PFSK-1 (cell line): ENCODE data around the gene ZIC1.

Source experiments
- FOXP2 ChIP-seq: optimal IDR thresholded peaks from 2 replicates; pipeline ENCODE3; 2011; ENCODE audit warnings: borderline replicate concordance, control low read depth, inconsistent platforms; ENCODE audit not compliant: insufficient read depth; ENCODE audit errors: extremely low read length, extremely low read depth
- POLR2AphosphoS5 ChIP-seq: IDR thresholded peaks from 2 replicates; pipeline ENCODE4 v1.6.1; 2012; ENCODE audit warnings: low read depth, mild to moderate bottlenecking, control low read depth, low read length, moderate library complexity
- REST ChIP-seq, 2 experiments: IDR thresholded peaks; 2 replicates each; pipeline versions ENCODE4 v1.6.1 to v1.8.0; 2011 to 2012; ENCODE audit warnings: low read depth in 2 of 2, low read length in 2 of 2, control low read depth in 1 of 2, inconsistent platforms in 1 of 2, mild to moderate bottlenecking in 1 of 2, moderate library complexity in 1 of 2; ENCODE audit not compliant: insufficient read depth in 1 of 2
- SIN3A ChIP-seq: IDR thresholded peaks from 2 replicates; pipeline ENCODE4 v1.6.1; 2012; ENCODE audit warnings: mild to moderate bottlenecking, low read length, moderate library complexity, borderline replicate concordance; ENCODE audit not compliant: insufficient read depth
- TAF1 ChIP-seq: IDR thresholded peaks from 2 replicates; pipeline ENCODE4 v1.6.1; 2012; ENCODE audit warnings: low read length, control low read depth, borderline replicate concordance; ENCODE audit not compliant: insufficient read depth

The ZIC1 gene

GRCh38 chr3:147418808-147419701 lies 9.9 kb downstream of the ZIC1 start:
- TF ChIP-seq TAF1 (no peak), SIN3A (no peak), REST (IDR thresholded peaks at IDR 0.05; ENCODE audit: insufficient read depth in 1 of 2, low read depth in 2 of 2, low read length in 2 of 2) (no peak), POLR2AphosphoS5 (no peak), FOXP2 (no peak)

- TF ChIP-seq TAF1 (no peak), FOXP2 (no peak)
These were observed 10.6 kb downstream of the ZIC1 start for GRCh38 chr3:147419781-147420224.

GRCh38 chr3:147420353-147421183 lies 11.4 kb downstream of the ZIC1 start:
- TF ChIP-seq REST (IDR thresholded peaks at IDR 0.05; ENCODE audit: insufficient read depth in 1 of 2, low read depth in 2 of 2, low read length in 2 of 2) (no peak), FOXP2 (no peak), TAF1 (no peak), SIN3A (no peak), POLR2AphosphoS5 (no peak)

GRCh38 chr3:147421184-147421912 lies 12.2 kb downstream of the ZIC1 start:
- TF ChIP-seq FOXP2: no peak
- TF ChIP-seq SIN3A: no peak
- TF ChIP-seq REST (IDR thresholded peaks at IDR 0.05; ENCODE audit: insufficient read depth in 1 of 2, low read depth in 2 of 2, low read length in 2 of 2): no peak
- TF ChIP-seq POLR2AphosphoS5: no peak
- TF ChIP-seq TAF1: no peak

- no peak for TF ChIP-seq SIN3A
- no peak for TF ChIP-seq FOXP2
- no peak for TF ChIP-seq TAF1
- no peak for TF ChIP-seq POLR2AphosphoS5
- no peak for TF ChIP-seq REST (IDR thresholded peaks at IDR 0.05; ENCODE audit: insufficient read depth in 1 of 2, low read depth in 2 of 2, low read length in 2 of 2)
These were observed 13.0 kb downstream of the ZIC1 start for GRCh38 chr3:147422196-147422595.
